ENCODE results near the gene SCAMP3. TPM values are rescaled to one million over a fixed set of nuclear protein-coding genes. Genes with fewer than 3 reads are reported as not detected.

SCAMP3 gene
- total RNA-seq, 1 experiment from 2014 or later: 133 TPM

DNA sequence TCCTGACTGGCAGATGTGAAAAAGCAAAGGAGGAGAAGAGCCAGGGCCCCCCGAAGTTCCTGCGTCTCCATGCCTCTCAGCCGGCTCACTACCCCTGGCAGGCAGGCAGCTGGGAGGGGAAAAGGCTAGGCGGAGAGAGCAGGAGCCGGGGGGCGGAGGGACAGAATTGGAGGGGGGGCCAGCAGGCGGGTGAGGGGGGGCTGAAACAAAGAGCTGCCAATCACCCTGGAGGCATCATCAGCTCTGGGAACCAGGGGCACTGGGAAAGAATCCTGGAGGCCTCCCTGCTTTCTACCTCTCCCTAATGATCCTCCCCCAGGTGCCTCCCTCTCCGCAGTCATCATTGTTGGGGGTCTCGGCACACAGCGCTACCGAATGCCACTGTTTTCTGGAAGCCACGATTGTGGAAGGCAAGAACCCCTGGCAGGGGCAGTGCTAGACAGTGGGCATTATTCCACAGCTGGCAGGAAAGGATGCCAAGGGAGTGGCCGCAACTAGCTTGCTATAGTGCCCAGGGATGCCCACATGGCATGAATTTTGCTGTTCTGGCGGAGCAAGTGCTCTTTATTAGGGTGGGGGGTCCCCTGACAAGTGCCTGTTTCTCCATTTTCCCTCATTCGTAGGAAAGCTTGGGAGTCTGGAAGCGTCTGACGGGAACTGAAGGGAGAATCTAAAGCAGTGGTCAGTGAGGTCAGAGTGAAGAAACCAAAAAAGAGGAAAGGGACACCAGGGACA, 54.2 kb downstream of the SCAMP3 start, which contains the start of gene THBS3:
TSS of gene THBS3 (minus strand) at position 92 of the 735 bp plus-strand sequence. CDS start at position 71, 21 bp downstream.
- no peak for DNase-seq (ENCODE audit: low spot score)

DNA sequence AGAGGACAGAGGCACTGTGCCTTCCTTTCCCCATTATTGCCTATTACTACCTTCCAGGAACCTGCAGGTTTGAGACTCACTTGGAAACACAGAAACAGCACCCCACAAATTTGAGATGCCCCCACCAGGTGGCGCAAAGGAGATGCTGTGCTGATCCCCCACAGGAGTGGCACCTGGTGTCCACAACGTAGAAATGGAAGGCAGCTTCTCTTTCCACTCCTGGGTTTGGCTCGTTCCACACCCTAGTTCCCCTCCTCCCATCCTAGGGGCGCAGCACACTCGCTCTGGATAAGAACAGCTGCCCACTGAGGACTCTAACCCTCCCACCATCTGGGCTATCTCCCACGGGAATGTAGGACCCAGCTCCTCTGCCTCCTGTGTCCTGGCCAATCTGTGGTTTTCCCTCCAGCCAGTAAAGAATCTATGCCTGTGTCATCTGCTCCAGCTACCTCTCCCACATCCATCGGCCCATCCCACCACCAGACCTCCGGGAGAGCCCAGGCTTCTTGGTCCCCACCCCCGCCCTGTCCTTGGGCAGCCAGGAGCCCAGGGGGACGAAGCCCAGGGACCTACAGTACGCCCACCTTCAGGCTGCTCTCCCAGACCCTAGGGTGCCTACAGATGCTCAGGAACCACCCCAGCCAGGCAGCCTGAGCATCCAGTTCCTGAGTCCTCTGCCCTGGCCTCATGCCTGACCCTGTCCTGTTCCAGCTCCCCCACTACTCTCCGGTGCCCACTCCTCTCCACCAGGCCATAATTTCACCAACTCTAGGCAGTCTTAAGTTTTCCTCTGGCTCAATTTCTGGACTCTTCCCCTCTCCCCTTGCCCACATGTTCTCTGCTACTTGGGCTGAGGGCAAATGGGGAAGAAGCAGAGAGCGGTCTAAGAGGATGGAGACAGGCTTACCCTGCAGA, 55.0 kb downstream of the SCAMP3 start:
- DNase-seq (ENCODE audit: low spot score): peak; percentile 72

Other genes starting within 250 kb of the SCAMP3 start
- not detected in 2 replicates for gene DCST2, start 228.6 kb downstream of the SCAMP3 start, total RNA-seq (2014; rRNA removed; shearing (Covaris generic))
- not detected in 2 replicates for gene DCST1, start 228.5 kb downstream of the SCAMP3 start, total RNA-seq (2014; rRNA removed; shearing (Covaris generic))
- gene ADAM15, start 211.0 kb downstream of the SCAMP3 start, total RNA-seq (2014; rRNA removed; shearing (Covaris generic)): 51.8 and 64.3 TPM in 2 replicates
- 24.4 and 26.9 TPM in 2 replicates for gene EFNA4, start 198.6 kb downstream of the SCAMP3 start, total RNA-seq (2014; rRNA removed; shearing (Covaris generic))
- gene EFNA3, start 183.5 kb downstream of the SCAMP3 start, total RNA-seq (2014; rRNA removed; shearing (Covaris generic)): 7.5 and 9.5 TPM in 2 replicates
- 14.6 and 28.0 TPM in 2 replicates for gene EFNA1, start 134.5 kb downstream of the SCAMP3 start, total RNA-seq (2014; rRNA removed; shearing (Covaris generic))
- gene SLC50A1, start 126.5 kb downstream of the SCAMP3 start, total RNA-seq (2014; rRNA removed; shearing (Covaris generic)): 35.8 and 40.5 TPM in 2 replicates
- 53.2 and 72.4 TPM in 2 replicates for gene DPM3, start 121.8 kb downstream of the SCAMP3 start, total RNA-seq (2014; rRNA removed; shearing (Covaris generic))
- gene KRTCAP2, start 89.1 kb downstream of the SCAMP3 start, total RNA-seq (2014; rRNA removed; shearing (Covaris generic)): 128 and 140 TPM in 2 replicates
- 0.37 and 1.1 TPM in 2 replicates for gene TRIM46, start 88.5 kb downstream of the SCAMP3 start, total RNA-seq (2014; rRNA removed; shearing (Covaris generic))
- gene THBS3, start 54.5 kb downstream of the SCAMP3 start, total RNA-seq (2014; rRNA removed; shearing (Covaris generic)): 2.8 and 3.9 TPM in 2 replicates
- gene MTX1, start 53.7 kb downstream of the SCAMP3 start, total RNA-seq (2014; rRNA removed; shearing (Covaris generic)): 79.5 and 82.1 TPM in 2 replicates
- gene ENTREP3, start 6.9 kb downstream of the SCAMP3 start, total RNA-seq (2014; rRNA removed; shearing (Covaris generic)): 5.7 and 11.0 TPM in 2 replicates
- 13.7 and 14.6 TPM in 2 replicates for gene CLK2, start 11.1 kb upstream of the SCAMP3 start, total RNA-seq (2014; rRNA removed; shearing (Covaris generic))
- 0.52 TPM in 1 of 2 replicates, not detected in the other for gene HCN3, start 15.1 kb upstream of the SCAMP3 start, total RNA-seq (2014; rRNA removed; shearing (Covaris generic))
- not detected in 2 replicates for gene PKLR, start 39.1 kb upstream of the SCAMP3 start, total RNA-seq (2014; rRNA removed; shearing (Covaris generic))
- 218 and 266 TPM in 2 replicates for gene FDPS, start 46.5 kb upstream of the SCAMP3 start, total RNA-seq (2014; rRNA removed; shearing (Covaris generic))
- gene RUSC1, start 58.5 kb upstream of the SCAMP3 start, total RNA-seq (2014; rRNA removed; shearing (Covaris generic)): 27.5 and 33.8 TPM in 2 replicates

Data from H4 (cell line).